NOMO-1 treated with DMSO at 0.1 percent for 48 hours (cell line): ENCODE results near the gene SLC6A1.

Experiments used
- DNase-seq: peaks from one replicate; lab custom pipeline; 2025; ENCODE audit not compliant: unreplicated experiment; lab: John Stamatoyannopoulos, UW

SLC6A1 gene

DNA sequence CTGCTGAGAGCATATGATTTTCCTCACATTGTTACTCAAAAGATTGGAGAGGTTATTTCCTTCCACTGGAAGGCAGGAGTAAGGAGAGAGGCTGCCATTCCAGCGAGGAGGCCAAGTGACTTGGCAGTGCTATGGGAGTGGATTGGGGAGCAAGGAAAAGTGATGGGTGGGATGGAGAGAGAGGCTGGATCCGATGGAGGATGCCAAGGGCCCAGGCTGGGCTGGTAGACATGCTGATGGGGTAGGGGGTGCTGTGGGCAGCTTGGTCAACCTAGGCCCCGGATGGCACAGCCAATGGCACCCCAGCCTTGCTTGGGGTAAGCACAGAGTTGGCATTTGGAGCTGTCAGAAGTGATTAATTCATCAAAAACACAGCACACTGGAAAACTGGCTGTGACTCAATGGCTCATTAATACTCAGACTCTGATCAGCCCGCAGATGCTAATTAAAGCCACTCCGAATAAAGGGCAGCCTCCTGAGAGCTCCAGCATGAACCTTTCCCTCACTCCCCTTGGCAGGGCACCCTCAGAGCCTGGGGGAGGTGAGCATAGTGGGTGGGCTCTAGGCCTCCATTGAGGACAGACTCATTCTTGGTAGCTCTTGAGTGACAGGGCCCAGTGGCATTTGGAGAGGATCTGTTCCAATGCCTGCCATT is 22.1 kb upstream of the SLC6A1 start:
- no peak for DNase-seq

DNA sequence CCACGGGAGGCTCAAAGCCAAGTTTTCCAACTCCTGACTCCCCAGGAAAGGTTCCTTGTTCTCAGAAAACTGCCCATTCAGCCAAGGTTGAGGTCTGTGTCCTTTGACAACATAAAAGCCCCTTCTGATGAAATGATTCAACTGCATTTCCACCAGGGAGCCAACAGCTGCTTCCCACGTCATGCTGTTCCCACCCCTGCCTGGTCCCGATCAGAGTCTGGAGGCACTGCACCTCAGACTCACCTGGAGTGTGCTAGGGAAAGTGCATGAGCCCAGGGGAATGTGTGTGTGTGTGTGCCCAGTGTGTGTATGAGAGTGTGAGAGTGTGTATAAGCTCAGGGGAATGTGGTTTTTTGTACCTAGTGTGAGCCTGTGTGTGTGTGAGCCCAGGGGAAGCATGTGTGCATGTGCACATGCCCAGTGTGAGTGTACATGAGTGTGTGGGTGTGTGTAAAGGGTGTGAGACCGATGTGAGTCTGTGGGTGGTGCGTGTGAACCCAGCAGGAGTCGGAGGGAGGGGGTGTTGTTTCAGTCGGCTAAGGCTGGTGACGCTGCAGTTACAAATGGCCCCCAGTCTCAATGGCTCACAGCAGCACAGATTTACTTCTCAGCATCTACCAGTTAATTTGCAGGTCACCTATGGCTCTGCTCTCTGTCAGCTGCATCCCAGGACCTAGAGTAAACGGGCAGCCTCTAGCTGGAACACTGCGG is 20.3 kb upstream of the SLC6A1 start:
- no peak for DNase-seq

DNA sequence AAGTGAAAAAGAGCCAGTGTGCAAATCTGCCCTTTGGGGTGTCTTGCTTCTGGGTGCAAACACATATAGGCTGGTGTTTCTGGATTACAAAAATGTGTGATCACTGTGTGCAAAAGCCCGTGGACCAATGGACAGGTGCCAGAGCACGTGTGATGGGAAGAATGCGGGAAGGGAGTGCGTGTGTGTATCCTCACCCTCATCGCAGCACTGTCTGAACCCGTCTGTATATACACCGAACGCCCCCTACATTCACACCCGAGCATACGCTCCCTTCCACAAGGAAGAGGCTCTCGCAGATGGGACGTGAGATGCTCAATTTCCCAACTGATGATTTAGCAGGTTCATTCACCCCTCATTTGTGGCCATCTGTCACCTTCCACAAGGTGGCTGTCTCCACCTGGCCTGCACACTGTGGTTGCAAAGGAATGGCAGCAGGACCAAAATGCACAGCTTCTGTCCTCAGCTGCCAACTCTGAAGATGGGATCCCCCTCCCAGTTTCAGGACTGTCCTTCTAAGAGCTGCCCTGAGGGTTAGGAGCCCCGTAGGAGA is 19.4 kb upstream of the SLC6A1 start:
- DNase-seq = no peak

DNA sequence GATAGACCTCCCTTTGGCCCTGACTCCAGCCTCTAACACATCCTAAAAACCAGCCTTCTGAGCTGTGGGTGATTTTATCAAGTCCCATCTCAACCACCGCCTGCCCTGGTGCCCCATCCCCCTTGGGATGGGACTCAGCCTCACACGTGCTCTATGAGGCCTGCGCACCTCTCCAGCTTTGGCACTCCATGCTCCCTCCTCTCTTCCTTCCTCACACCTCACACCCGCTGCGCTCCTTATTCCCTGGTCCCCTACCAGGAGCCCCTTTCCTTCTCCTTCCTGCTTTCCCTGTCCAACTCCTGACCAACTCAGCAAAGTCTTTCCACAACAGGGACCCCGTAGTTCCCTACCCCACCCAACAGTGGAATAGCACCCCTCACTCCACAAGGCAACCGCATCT is 18.4 kb upstream of the SLC6A1 start:
- DNase-seq = no peak

DNA sequence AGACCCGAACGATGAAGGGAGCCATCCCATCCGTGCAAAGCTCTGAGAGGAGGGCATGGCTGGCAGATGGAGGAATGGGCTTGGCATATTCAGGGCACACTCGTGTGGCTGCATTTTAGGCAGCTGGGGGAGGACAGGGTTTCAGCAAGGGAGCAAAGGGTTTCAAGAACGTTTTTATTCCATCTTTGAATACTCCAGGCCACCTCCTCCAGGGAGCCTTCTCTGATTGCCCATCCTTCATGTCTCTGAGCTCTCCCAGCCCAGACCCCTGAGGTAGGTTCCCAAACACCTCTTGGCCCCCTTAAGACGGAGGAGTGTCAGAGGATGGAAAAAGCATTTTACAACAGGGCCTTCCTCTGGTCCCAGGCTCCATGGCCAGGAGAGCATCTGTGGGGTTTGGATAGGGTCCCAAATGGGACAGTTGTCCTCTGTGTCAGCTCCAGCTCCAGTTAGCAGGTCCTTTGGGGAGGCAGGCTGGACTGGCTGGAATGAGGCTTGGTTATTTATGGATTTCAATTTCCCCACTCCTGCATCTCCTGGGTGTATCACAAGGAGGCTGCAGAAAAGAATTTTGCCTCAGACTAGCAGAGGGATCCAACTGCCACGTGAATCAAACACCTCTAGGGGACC is 17.7 kb upstream of the SLC6A1 start:
- no peak for DNase-seq

DNA sequence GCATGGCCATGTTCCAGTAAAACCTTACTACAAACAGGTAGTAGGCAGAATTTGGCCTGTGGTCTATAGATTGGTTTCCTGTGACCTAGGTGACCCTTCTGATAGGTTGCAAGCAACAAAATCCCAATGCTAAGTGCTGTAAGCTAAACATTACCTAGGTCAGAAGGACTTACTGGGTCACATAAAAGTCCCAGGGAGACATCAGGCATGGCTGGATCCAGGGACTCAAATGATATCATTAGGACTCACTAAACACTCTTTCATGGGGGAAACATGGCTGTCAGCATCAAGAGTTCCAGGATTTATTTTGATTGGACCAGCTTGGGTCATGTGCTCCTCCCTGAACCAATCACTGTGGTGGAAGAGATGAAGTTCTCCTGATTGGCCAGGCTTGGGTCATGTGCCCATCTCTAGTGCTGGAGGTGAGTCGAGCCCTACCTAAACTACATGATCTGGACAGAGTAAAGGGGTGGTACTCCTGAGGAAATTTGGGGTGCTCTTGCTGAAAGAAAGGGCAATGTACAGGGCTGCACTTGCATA is 16.8 kb upstream of the SLC6A1 start:
- no peak for DNase-seq

DNA sequence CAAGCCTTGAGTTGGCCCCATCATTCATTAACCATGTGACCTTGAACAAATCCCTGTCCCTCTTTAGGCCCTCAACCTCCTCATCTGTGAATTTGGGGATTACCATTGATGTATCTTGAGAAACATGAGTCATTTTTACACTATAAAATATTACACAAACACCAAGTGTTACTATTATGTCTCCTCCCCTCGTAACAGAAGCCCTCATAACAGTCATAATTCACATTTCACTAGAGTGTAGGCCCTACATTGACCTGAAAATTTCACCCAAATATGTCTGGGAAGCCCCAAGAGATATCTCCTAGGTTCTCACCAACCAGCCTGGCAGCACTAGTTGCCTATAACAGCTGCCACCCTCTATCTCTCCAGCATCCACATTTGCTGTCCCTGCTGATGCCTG is 15.8 kb upstream of the SLC6A1 start:
- DNase-seq = no peak

DNA sequence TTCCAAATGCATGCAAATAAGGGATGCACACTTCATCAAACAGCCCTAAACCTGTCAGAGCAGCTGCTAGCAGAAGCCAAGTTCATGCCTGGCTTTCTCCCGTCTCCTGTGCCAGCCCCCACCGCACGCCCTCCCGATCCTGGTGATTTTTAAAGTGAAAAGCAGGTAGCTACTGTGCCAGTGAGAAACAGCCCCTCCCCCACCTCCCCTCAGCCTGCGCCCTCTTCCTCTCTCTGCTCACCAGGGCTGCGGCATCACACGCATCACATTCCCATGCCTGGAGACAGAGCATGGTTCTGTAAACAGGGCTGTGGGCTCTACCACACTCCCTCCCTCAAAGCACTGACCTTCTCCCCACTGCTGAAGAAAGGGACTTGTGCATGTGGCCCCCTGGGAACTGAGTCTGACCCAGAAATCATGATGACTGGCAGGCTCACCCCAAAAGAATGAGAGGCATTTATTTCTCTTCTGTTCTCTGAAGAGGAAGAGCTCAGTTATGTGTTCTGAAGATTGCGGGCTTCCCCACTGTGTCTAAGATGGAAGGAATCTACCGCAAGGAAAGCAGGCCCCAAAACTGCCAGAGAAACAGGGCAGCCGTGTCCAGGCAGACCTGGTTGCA is 14.5 kb upstream of the SLC6A1 start:
- no peak for DNase-seq

DNA sequence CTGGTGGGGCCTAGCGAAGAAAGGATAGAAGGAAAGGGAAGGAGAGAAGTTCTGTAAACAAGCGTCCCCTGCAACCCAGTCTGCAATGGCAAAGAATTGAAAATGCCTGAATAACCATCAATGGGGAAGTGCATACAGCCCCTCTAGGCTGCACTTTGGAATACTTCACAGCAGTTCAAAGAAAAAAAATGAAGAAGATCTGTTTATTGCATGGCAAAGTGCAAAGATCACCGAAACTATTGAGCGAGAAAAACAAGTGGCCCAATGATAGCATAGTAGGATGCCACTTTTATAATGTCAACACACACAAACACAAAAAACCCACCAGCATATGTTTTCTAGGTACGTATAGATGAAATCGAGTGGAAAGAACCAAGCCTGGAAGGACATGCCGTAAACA is 13.6 kb upstream of the SLC6A1 start:
- no peak for DNase-seq

DNA sequence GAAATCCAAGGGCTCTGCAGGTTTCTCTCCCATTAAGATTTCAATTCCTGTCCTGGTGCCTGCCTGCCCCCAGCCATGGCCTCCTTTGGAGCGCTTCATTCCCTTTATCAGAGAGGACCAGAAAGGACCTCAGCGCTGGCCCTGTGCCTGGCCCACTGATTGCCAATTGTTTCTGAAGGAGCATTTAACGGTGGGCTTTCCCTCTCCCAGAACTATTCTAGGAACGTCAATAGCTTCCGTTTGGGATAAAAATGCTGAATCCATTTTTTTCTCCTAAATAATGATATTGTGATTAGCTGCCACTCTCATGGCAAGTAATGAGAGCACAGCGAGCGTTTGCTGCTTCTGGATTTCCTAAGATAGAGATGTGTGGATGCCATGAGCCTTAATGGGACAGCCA is 12.2 kb upstream of the SLC6A1 start:
- no peak for DNase-seq

DNA sequence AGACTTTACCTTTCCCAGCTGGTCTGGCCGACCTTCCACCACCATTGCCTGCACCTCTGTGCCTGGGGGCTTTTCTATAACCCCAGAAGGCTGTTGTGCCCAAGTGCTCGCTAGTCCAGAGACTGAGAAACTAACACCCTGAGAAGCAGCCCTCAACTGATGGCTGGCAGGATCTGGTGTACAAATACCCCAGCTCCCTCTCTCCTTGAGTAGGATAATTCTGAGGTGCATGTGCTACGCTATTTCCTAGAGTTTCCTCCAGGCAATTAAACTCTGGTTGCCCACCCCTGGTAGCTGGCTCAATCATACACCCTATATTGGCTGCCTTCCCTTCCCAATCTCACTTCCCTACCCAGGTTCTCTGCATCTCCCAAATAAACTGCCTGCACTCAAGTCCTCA is 11.5 kb upstream of the SLC6A1 start:
- no peak for DNase-seq

DNA sequence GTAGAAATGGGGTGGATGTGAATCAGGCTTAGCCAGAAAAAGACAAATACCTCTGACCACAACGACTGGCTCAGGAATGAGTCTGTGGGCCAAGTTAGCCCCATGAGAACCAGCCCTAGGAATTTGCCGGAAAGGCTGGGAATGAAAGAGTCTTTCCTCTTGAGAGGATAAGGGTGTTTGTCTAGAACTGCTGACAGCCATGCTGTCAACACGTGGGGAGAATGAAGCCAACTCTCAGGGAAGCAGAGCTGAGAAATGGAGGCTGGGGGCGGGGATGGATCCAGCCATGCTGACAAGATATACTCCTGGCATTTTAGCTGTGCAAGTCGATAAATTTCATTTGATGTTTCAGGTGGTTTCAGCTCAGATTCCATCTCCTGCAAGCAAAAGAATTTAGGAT is 10.6 kb upstream of the SLC6A1 start:
- DNase-seq = no peak

DNA sequence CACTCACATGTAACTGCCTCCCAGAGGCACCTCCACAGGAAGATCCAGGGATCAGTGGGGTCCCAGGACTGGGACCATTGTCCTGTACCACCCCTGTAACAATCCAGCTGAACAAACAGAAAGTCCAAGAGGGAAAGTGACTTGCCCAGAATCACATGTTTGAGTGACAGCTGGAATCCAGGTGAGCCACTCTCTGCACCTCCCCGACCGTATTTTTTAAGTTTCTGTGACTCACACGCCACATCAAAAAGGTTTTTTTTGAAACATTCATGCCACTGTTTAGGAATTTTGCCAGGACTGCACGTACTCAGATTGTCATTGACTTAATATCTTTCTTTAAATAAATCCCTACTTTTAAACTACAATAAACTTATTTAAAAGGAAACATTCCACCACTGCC is 9.8 kb upstream of the SLC6A1 start:
- no peak for DNase-seq

DNA sequence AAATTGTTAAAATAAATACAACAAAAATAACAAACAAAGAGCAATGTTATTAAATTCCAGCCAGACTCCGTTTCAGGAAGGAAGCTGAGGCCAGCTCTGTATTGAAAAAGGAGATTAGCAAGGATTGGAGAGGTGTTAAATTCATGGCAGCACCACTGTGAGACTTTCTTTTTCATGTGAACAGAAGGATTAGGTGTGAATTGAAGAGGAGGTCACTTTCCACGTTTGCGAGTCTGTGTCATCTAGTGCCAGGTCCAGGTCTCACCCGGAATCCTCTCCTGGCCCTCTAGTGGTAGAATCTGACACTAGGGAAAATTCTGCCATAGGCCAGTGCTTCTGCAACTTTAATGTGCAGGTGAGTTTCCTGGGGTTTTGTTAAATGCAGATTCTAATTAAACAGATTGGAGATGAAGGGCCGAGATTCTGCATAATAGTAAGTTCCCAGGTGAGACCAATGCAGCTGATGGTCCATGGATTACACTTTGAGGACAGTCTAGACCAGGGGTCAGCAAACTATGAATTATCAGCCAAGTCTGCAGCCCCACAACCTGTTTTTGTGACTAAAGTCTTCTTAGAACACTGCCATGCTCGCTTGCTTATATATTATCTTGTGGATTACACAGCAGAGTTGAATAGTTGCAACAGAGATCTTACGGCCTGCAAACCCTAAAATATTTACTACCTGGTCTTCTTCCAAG is 9.2 kb upstream of the SLC6A1 start:
- peak; percentile 1 for DNase-seq

DNA sequence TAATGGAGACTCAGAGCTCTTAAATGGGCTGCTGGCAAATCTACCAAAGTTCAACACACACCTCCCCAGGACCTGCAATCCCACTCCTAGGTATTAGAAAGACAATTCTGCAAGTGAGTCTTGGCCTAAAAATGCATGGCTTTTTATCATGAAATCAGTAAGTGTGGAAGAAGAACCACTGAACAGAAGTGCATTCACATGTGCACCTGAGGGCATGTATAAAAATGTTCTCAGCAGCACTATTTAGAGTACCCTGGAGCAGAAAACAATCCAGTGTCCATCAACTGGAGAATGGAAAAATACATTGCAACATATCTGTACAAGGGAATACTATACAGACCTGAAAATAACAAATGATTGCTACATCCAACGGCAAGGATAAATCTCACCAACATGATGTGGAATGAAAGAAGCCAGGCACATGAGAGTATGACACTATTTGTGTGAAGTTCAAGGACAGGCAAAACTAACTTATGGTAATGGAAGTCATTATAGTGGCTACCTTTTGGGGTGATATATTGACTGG is 8.1 kb upstream of the SLC6A1 start:
- DNase-seq = no peak

DNA sequence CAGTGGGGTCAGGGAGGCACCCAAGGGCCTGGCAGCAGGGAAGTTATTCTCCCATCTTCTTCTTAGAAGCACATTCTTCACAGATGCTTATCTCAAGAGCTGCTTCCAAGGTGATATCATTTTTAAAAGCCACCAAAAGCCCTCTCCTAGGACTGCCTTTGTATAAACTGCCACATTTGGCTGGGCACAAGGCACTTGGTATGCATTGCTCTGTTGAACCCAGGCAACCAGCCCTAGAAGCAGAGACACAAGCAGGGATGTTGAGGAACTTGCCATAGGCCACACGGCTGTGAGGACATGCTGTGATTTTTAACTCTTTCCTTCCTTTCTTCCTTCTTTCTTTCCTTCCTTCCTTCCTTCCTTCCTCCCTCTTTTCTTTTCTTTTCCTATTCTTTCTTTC is 7.4 kb upstream of the SLC6A1 start:
- no peak for DNase-seq

DNA sequence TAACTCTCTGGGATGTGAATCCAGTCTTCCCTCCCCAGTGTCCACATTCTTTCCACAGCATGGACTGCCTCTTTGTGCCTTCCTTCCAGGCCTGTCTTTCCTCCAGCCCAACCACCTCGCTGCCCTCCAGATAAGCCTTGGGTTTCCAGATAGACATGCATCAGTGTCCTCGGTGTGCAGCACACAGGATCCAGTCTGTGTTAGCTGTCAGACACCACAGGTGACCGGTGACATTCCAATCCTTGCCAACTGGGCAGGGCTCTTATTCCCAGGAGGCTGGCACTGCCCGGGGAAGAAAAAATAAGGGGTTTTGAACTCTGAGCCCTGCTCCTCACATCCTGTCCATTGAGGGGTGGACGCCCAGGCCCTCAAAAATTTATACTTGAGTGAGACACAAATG is 6.0 kb upstream of the SLC6A1 start:
- DNase-seq = no peak

DNA sequence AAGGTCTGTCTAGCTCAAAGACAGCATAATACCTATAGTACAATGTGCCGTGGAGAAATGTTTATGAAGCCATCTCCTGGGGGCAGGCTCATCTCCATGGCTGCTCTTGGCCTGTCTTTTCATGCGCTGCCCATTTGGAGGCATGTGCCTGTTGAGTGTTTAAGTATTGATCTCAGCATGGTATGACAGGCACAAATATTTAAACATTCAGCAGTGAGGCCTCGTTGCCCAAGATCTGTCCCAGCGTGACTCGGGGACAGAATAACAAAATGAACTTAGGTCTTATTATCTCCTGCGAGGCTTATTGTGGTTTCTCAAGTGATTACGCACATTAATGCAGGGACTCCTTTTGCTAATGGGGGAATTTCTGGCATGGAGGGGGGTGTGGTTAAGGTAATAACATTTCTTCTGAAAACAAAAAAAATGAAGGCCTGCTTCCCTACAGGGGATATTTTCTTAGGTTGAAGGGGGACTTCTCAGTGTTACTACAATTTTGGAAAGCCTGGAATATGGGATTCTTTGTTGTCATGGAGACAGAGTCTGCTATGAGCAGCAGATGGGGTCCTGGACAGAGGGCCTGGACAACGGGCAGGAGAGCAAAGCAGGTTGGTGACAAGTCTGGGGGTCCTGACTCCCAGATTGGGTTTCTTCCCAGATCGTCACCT is 4.4 kb upstream of the SLC6A1 start:
- DNase-seq = no peak

DNA sequence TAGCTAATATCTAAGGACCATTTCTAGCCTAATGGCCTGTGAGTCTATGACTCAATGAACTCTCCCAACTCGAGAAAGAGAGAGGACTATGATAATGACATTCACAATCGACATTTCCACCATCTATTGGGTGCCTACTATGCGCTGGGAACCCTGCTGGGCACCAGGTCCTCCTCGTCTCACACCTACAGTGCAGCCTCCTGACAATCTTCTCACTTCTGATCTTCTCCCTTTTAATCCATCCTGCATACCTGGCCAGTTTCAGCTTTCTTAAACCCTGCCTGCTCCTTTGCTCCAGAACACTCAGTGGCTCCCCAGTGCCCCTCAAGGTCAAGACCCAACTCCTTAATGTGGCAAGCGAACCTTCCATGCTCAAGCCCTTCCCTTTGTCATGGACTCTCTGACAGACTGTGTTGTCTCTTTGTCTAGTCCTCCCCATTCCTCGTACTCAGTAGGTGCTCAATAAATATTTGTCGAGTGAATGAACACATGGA is 3.5 kb upstream of the SLC6A1 start:
- DNase-seq = no peak
